NCI-H146 (cell line): ENCODE results near the gene ERVMER34-1.

Experiments used
- DNase-seq: peaks from one replicate; lab custom pipeline; 2025; lab: John Stamatoyannopoulos, UW

Gene ERVMER34-1, protein sequence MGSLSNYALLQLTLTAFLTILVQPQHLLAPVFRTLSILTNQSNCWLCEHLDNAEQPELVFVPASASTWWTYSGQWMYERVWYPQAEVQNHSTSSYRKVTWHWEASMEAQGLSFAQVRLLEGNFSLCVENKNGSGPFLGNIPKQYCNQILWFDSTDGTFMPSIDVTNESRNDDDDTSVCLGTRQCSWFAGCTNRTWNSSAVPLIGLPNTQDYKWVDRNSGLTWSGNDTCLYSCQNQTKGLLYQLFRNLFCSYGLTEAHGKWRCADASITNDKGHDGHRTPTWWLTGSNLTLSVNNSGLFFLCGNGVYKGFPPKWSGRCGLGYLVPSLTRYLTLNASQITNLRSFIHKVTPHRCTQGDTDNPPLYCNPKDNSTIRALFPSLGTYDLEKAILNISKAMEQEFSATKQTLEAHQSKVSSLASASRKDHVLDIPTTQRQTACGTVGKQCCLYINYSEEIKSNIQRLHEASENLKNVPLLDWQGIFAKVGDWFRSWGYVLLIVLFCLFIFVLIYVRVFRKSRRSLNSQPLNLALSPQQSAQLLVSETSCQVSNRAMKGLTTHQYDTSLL

DNA sequence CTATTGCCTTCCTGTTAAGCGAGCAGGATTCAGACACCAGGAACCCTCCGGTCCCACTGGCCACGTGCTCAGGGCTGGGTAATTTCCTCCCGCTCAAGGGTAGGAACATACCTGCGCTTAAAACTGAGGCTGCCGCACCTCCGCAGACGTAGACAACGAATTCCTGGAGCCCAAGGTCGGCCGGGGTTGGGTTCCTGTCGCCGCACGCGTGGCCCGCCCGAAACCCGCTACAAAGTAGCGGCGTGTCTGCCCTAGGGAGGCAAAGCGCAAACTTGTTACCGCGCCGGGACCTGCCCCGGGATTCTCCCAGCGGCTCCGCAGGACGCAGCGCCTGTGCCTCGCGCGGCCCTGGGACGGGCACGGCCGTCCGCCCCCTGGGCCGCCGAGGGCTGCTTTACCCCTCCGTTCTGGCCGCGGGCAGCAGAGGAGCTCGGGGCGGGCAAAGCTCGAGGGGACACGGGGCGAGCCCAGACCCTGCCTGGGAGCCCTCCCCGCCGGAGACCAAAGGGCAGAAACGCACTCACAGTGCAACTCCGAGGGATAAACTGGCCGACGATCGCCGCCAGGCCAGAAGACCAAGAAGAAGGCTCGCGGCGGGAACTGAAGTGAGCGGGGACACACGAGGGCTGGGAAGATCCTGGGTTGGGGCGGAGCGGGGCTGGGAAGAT, at the start of gene ERVMER34-1:
ERVMER34-1 (minus strand) TSS at position 607 of the 668 bp plus-strand sequence. CDS start 5,905 bp downstream, outside the sequence.
- DNase-seq: no peak

GRCh38 chr4:52799813-52800212, 48.6 kb upstream of the ERVMER34-1 start:
- no peak for DNase-seq

DNA sequence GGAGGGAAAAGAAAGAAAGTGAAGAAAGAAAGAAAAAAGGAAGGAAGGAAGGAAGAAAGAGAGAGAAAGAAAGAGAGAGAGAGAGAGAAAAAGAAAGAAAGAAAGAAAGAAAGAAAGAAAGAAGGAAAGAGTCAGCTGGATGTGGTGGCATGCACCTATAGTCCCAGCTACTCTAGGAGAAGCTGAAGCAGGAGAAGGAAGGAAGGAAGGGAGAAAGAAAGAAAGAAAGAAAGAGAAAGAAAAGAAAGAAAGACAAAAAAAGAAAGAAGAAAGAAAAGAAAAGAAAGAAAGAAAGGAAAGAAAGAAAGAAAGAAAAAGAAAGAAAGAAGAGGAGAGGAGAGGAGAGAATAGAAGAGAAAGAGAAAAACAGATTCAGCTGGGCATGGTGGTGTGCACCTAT, 44.3 kb upstream of the ERVMER34-1 start:
- no peak for DNase-seq

DNA sequence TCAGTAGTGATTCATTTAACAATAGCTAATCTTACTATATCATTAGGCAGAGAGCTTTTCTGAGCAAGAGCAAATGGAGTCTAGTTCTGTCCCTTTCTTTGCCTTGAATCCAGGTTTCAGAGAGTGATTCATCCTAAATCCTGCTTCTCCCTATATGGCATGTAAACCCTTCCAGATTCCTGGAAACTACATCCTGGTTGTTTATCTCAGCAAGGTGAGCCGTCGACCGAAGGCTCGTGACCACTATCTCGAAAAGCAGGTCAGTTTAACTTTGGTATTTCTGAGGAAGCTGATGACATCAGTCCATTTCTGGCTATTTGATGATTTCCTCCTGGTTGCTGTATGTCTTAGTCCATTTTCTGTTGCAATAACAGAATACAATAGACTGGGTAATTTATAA, 40.7 kb upstream of the ERVMER34-1 start:
- DNase-seq: no peak

DNA sequence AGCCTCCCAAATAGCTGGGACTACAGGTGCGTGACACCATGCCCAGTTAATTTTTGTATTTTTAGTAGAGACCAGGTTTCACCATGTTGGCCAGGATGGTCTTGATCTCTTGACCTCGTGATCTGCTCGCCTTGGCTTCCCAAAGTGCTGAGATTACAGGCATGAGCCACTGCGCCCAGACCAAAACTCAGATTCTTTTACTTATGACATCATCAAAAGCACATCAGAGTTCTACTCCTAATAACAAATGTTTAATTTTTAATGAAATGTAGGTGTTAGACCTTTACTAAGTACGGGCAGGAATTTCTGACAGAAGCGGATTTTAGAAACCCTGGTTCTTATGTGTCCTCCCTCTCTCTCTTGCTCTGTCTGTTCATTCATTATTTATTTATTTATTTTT, 38.5 kb upstream of the ERVMER34-1 start:
- DNase-seq: no peak

DNA sequence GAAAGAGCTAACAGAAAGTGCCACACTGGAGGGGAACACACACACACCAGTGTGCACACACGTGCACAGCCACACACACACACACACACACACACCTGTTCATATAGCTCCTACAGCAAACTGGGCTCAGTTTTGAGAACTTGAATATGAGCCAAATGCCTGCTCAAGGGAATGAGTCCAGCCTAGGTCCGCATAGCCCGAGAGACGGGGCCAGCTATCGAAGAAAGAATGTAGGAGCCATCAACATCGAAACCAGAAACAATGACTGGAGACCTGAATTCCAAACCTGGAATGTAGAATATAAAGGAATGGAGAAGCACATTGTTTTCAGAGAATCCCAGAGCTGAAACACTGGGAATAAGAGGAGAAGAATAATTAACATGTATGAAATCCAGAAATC, 37.6 kb upstream of the ERVMER34-1 start:
- DNase-seq: no peak

DNA sequence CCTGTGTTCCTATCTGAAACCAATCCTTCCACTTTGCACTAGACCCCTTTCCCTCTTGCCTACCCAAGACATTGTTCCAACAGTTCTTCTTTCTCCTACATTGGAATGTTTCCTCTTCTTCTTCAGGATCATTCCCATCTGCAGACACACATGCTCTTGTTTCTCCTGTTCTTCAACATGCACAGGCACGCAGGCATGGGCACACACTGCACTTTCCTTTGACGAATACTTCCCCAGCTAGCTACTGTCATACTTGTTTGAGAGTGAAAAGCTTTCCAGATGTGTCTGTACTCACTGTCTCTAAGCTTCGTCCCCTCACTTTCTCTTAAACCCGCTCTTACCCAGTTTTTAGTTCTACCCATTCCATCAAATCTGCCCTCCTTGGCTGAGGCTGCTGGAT, 31.8 kb upstream of the ERVMER34-1 start:
- no peak for DNase-seq

- no peak for DNase-seq
Observed at GRCh38 chr4:52780617-52781354, 29.6 kb upstream of the ERVMER34-1 start.

- no peak for DNase-seq
Observed at GRCh38 chr4:52780206-52780605, 29.0 kb upstream of the ERVMER34-1 start.

- no peak for DNase-seq
Observed at GRCh38 chr4:52760256-52760655, 9.0 kb upstream of the ERVMER34-1 start.

DNA sequence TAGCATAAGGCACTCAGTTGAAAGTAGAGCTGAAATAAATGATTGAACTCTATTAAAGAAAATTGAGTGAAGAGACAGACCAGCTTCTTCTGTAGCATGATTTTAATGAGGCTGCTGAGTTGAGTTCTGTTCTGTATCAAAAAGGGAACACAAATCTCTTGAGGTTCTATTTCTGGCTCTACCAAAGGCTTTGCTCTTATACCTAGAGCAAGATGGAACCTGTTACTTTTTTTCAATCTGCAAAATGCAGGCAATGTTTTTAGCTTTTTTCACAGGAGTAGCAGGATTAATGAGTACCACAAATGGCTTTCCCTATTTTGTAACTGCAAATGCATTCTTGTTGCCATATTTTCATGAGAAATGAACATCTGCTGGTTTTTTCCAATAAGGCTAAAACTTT, 4.2 kb upstream of the ERVMER34-1 start:
- DNase-seq: no peak

GRCh38 chr4:52752936-52753335, 1.7 kb upstream of the ERVMER34-1 start:
- no peak for DNase-seq

GRCh38 chr4:52751487-52751911, 274 bp upstream of the ERVMER34-1 start:
- no peak for DNase-seq

- DNase-seq: no peak
Observed at GRCh38 chr4:52750213-52750612, 1.0 kb downstream of the ERVMER34-1 start.

- peak; percentile 2 for DNase-seq
Observed at GRCh38 chr4:52748432-52748831, 2.8 kb downstream of the ERVMER34-1 start.

- no peak for DNase-seq
Observed at GRCh38 chr4:52744588-52744987, 6.6 kb downstream of the ERVMER34-1 start.

DNA sequence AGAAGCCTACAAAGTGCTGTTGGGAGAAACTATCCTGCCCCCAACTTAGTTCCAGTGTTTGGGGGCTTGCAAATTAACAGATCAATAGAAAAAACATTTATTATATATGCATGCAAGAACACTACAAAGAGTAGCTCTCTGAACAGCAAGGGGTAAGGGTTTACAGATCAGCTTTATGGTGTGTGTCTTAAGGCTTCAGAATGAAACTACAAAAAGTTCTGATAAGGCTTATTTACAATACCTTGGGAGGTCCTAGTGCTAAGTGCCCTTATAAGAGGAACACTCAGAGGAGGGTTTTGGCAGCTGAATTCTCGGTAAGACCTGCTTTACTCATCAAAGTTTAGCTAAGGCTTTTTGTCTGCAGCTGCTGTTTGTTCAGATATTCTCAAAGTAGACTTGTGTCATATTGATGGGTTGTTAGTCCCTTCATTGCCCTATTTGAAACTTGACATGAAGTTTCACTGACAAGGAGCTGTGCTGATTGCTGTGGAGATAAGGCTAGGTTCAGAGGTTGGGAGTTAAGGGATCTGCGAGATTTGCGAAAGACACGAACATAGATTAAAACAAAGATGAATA, 7.7 kb downstream of the ERVMER34-1 start:
- no peak for DNase-seq

DNA sequence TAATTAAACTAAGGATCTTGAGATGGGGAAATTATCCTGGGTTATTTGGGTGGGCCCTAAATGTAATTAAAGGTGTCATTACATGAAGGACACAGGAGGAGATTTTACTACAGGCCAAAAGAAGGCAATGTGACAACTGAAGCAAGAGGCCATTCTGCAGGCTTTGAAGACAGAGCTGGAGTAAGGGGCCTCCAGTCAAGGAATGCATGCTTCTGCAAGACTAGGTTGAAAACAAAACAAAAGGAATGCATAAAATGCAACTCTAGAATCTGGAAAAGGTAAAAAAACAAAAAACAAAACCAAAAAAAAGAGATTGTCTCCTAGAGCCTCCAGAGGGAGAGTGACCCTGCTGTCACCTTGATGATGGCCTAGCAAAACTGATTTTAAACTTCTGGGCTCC, 21.6 kb downstream of the ERVMER34-1 start:
- no peak for DNase-seq

- no peak for DNase-seq
Observed at GRCh38 chr4:52728691-52729240, 22.5 kb downstream of the ERVMER34-1 start.

DNA sequence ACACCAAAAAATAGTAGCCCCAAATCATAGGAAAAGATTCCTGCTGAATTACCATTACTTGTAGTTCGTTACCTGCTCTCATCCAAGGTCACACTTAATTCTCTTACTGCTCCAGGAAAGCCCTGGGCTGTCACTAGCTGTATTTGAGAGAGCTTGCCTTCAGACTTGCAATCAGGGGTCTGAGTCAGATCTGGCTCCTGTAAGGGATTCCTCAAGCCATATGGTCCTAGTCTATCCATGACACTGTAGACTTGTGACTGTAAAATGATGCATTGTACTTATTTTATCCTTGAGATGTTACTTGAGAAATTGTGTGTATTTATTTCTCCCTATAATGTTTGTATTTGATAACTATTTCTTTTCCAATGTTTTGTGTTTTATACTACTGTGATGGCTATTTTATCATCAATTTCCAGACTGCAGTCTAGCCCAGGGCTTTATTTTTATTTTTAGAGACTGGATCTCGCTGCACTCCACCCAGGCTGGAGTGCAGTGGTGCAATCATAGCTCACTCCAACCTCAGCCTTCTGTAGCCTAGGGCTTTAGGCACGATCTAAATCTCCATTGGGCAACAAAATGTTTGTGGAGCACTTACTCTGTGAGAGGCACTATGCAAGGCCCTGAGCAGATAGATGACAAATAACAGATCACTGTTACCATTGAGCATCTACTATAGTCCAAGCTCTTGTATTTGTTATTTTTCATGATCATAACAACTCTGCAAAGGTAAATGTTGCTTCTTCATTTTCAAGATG, 24.2 kb downstream of the ERVMER34-1 start:
- no peak for DNase-seq
